ENCODE data around the gene LRRC56. TPM values are rescaled to one million over a fixed set of nuclear protein-coding genes. Genes with fewer than 3 reads are reported as not detected.

LRRC56 gene
- total and polyA plus RNA-seq, 9 of the 15 experiments (the other 6 are each of a cell fraction or from before 2014, with no cell fraction given) = 0.03 to 4.5 (median 1.0) TPM; not detected in 1

DNA sequence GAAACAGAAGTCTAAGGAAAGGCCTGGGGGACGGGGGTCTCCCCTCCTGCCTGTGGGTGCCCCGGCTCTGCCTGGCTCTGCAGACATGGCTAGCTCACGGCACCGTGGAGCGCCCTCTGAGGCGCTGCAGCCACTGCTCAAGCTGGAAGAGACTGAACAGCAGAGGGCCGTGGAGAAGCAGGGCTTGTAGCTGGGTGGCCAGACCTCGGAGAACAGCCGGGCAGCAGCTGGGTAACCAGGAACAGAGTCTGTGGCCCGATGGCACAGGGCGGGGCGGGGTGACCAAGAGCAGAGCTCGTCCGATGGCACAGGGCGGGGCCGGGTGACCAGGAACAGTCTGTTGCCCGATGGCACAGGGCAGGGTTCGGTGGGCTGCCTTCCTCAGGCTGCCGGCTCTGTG lies 48.3 kb upstream of the LRRC56 start:
- Histone ChIP-seq H3K4me1 (replicated peaks in 1 of 2; ENCODE audit: control insufficient read depth in 2 of 2, insufficient read depth in 2 of 2, low read length in 2 of 2) (peaks cover 0 to 31% of the 10 kb centered on the region in 2 experiments; a peak in 2 of 5 replicates), H3K4me3 (no peak overlapping the region), H2AFZ (ENCODE audit: low read depth, low read length) (no peak overlapping the region), H3K79me2 (ENCODE audit: control insufficient read depth, insufficient read depth, low read length) (peaks cover 7% of the 10 kb centered on the region), H3K9me1 (ENCODE audit: control insufficient read depth, insufficient read depth, low read length) (no peaks in the 10 kb centered on the region), H3K36me3 (ENCODE audit: control insufficient read depth, insufficient read depth, low read length) (peaks cover 63% of the 10 kb centered on the region; the same call in 2 of the 3 replicates), H3K27me3 (ENCODE audit: control insufficient read depth in 2 of 2, insufficient read depth in 2 of 2, low read length in 2 of 2) (no peaks in the 10 kb centered on the region), H3K9ac (ENCODE audit: insufficient read depth in 1 of 2, low read depth in 2 of 2, low read length in 2 of 2) (no peak overlapping the region; a peak in 1 of 4 replicates), H3K27ac (ENCODE audit: extremely low read depth, low read depth, low read length) (no peak overlapping the region), H4K20me1 (replicated peaks; ENCODE audit: control insufficient read depth, insufficient read depth, low read length) (no peaks in the 10 kb centered on the region), H3K4me2 (ENCODE audit: insufficient read depth, low read length) (no peak overlapping the region), H3K9me3 (replicated peaks; ENCODE audit: control insufficient read depth, insufficient read depth, low read depth, low read length) (peaks cover 2% of the 10 kb centered on the region; the same call in 1 of the 2 replicates)
- no TSS peak for BruUV-seq (replicated peaks)
- ChIA-PET POLR2A (interaction anchor here (0.6 kb wide), 1 partner anchor 21 kb away, joined by 3 read pairs; no protein-coding TSS in a partner anchor), CTCF (ENCODE audit: low intra/inter-chr PET ratio) (no interaction called here)
- DNase-seq (ENCODE audit: extremely low read depth in 1 of 4, low spot score in 3 of 4) (no peak), FAIRE-seq (no peak), ATAC-seq (no peak)
- in situ Hi-C loops (cut with MboI) = no loop called here
- intact Hi-C loops (cut with micrococcal nuclease) = no loop called here
- no peak for TF ChIP-seq SMARCA5 (IDR thresholded peaks at IDR 0.05)
- TF ChIP-seq, protein P1, sequence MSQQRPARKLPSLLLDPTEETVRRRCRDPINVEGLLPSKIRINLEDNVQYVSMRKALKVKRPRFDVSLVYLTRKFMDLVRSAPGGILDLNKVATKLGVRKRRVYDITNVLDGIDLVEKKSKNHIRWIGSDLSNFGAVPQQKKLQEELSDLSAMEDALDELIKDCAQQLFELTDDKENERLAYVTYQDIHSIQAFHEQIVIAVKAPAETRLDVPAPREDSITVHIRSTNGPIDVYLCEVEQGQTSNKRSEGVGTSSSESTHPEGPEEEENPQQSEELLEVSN (IDR thresholded peaks at IDR 0.05; ENCODE audit: borderline replicate concordance in 1 of 2, extremely low read depth in 1 of 2, insufficient read depth in 1 of 2, insufficient read length in 1 of 2, low read depth in 1 of 2, low read length in 1 of 2, poor library complexity in 1 of 2, severe bottlenecking in 1 of 2) = no peak
- TF ChIP-seq OTX1 (CRISPR knock-in tag; IDR thresholded peaks at IDR 0.05) = no peak
- TF ChIP-seq, protein P2, sequence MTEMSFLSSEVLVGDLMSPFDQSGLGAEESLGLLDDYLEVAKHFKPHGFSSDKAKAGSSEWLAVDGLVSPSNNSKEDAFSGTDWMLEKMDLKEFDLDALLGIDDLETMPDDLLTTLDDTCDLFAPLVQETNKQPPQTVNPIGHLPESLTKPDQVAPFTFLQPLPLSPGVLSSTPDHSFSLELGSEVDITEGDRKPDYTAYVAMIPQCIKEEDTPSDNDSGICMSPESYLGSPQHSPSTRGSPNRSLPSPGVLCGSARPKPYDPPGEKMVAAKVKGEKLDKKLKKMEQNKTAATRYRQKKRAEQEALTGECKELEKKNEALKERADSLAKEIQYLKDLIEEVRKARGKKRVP (CRISPR knock-in tag; IDR thresholded peaks at IDR 0.05) = no peak
- no peak for TF ChIP-seq ETS2 (tag; IDR thresholded peaks at IDR 0.05; ENCODE audit: borderline replicate concordance, poor library complexity, severe bottlenecking)
- no peak for TF ChIP-seq TRIM28 (IDR thresholded peaks at IDR 0.05)
- TF ChIP-seq ZNF12 (CRISPR knock-in tag; IDR thresholded peaks at IDR 0.05) = no peak
- no peak for TF ChIP-seq PRPF4 (IDR thresholded peaks at IDR 0.05; ENCODE audit: insufficient read depth, low read depth, low read length, poor library complexity, severe bottlenecking)
- TF ChIP-seq, protein P3, sequence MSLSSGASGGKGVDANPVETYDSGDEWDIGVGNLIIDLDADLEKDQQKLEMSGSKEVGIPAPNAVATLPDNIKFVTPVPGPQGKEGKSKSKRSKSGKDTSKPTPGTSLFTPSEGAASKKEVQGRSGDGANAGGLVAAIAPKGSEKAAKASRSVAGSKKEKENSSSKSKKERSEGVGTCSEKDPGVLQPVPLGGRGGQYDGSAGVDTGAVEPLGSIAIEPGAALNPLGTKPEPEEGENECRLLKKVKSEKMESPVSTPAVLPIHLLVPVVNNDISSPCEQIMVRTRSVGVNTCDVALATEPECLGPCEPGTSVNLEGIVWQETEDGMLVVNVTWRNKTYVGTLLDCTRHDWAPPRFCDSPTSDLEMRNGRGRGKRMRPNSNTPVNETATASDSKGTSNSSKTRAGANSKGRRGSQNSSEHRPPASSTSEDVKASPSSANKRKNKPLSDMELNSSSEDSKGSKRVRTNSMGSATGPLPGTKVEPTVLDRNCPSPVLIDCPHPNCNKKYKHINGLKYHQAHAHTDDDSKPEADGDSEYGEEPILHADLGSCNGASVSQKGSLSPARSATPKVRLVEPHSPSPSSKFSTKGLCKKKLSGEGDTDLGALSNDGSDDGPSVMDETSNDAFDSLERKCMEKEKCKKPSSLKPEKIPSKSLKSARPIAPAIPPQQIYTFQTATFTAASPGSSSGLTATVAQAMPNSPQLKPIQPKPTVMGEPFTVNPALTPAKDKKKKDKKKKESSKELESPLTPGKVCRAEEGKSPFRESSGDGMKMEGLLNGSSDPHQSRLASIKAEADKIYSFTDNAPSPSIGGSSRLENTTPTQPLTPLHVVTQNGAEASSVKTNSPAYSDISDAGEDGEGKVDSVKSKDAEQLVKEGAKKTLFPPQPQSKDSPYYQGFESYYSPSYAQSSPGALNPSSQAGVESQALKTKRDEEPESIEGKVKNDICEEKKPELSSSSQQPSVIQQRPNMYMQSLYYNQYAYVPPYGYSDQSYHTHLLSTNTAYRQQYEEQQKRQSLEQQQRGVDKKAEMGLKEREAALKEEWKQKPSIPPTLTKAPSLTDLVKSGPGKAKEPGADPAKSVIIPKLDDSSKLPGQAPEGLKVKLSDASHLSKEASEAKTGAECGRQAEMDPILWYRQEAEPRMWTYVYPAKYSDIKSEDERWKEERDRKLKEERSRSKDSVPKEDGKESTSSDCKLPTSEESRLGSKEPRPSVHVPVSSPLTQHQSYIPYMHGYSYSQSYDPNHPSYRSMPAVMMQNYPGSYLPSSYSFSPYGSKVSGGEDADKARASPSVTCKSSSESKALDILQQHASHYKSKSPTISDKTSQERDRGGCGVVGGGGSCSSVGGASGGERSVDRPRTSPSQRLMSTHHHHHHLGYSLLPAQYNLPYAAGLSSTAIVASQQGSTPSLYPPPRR (CRISPR knock-in tag; IDR thresholded peaks at IDR 0.05; ENCODE audit: borderline replicate concordance) = no peak
- no peak for TF ChIP-seq MTF1 (CRISPR knock-in tag; IDR thresholded peaks at IDR 0.05; ENCODE audit: borderline replicate concordance)
- TF ChIP-seq SMC3 (conservative IDR thresholded peaks at IDR 0.05; ENCODE audit: insufficient read depth, low read depth, low read length) = no peak
- WGBS (ENCODE audit: insufficient coverage, low coverage, missing lambda C conversion rate) = 96% methylated on average over 11 of the region's 19 CpGs
